ENCODE data around the gene PRICKLE1.
"Not testable (repeated sequence)": the region's sequence is repeated elsewhere in the genome, so short reads cannot be mapped to it uniquely, and the experiment has no call there.

The PRICKLE1 gene

GRCh38 chr12:42546709-42547108, 42.8 kb downstream of the PRICKLE1 start:
- Histone ChIP-seq H3K36me3 (ENCODE audit: insufficient read depth, low read length) (no peaks in the 10 kb centered on the region), H3K4me1 (ENCODE audit: insufficient read depth, low read length) (no peaks in the 10 kb centered on the region), H3K79me2 (ENCODE audit: insufficient read depth, low read length) (no peaks in the 10 kb centered on the region), H2AFZ (ENCODE audit: low read depth, low read length) (no peak overlapping the region), H3K27ac (ENCODE audit: low read length) (no peak overlapping the region), H3K4me2 (ENCODE audit: insufficient read depth, low read length) (no peak overlapping the region), H3K4me3 (ENCODE audit: low read depth in 1 of 2, low read length in 2 of 2) (no peak overlapping the region), H3K9ac (ENCODE audit: low read depth, low read length) (no peak overlapping the region), H3K9me3 (ENCODE audit: insufficient read depth, low read length, severe bottlenecking) (no peaks in the 10 kb centered on the region), H3K27me3 (ENCODE audit: insufficient read depth, low read length, poor library complexity) (no peaks in the 10 kb centered on the region), H4K20me1 (ENCODE audit: insufficient read depth, low read length) (no peaks in the 10 kb centered on the region)
- DNase-seq (no peak), ATAC-seq (ENCODE audit: insufficient read depth, low read depth) (no peak)
- TF ChIP-seq CTCF (IDR thresholded peaks at IDR 0.05; ENCODE audit: borderline replicate concordance, extremely low read depth, low read length, poor library complexity, severe bottlenecking), result no peak
- TF ChIP-seq EZH2 (IDR thresholded peaks at IDR 0.05; ENCODE audit: borderline replicate concordance, low read depth, low read length, severe bottlenecking), result no peak

DNA sequence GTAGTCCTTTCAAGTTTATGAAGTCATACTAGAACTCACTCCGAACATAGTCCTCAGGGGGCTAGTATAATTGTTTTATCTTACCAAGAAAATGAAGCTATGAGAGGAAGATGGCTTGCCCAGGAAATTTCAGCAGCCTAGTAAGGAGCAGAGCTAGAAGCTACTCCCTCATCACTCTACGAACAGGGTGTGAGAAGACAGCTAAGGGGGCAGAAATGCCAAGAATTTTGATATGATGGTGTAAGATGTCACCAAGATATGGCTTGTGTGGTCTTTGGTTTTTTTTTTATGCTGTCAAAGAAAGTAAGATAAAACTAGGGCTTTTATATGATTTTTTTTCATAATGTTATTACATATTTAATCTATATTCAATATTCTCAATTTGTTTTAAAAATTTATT, 47.6 kb downstream of the PRICKLE1 start:
- Histone ChIP-seq H2AFZ (ENCODE audit: low read depth, low read length) (no peak overlapping the region), H3K36me3 (ENCODE audit: insufficient read depth, low read length) (no peaks in the 10 kb centered on the region), H3K4me3 (ENCODE audit: low read depth in 1 of 2, low read length in 2 of 2) (no peak overlapping the region), H3K4me1 (ENCODE audit: insufficient read depth, low read length) (no peaks in the 10 kb centered on the region), H3K27me3 (ENCODE audit: insufficient read depth, low read length, poor library complexity) (no peaks in the 10 kb centered on the region), H3K4me2 (ENCODE audit: insufficient read depth, low read length) (no peak overlapping the region), H3K79me2 (ENCODE audit: insufficient read depth, low read length) (no peaks in the 10 kb centered on the region), H4K20me1 (ENCODE audit: insufficient read depth, low read length) (no peaks in the 10 kb centered on the region), H3K27ac (ENCODE audit: low read length) (no peak overlapping the region), H3K9ac (ENCODE audit: low read depth, low read length) (no peak overlapping the region), H3K9me3 (ENCODE audit: insufficient read depth, low read length, severe bottlenecking) (no peaks in the 10 kb centered on the region)
- ATAC-seq (ENCODE audit: insufficient read depth, low read depth), result no peak
- TF ChIP-seq EZH2 (IDR thresholded peaks at IDR 0.05; ENCODE audit: borderline replicate concordance, low read depth, low read length, severe bottlenecking) (no peak), CTCF (IDR thresholded peaks at IDR 0.05; ENCODE audit: borderline replicate concordance, extremely low read depth, low read length, poor library complexity, severe bottlenecking) (no peak)
- no peak for DNase-seq

DNA sequence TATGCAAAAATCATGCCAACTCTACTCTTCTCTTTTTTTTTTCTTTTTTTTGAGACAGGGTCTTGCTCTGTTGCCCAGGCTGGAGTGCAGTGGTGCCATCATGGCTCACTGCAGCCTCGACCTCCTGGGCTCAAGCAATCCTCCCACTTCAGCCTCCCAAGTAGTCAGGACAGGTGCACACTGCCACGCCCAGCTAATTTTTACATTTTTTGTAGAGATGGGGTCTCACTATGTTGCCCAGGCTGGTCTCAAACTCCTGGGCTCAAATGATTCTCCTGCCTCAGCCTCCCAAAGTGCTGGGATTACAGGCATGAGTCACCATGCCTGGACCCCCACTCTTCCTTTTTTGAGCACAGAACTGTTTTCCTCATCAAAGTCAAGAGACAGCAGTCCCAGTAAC, 48.2 kb downstream of the PRICKLE1 start:
- H3K4me1 ChIP-seq (ENCODE audit: insufficient read depth, low read length); H3K9ac ChIP-seq (ENCODE audit: low read depth, low read length); H3K27me3 ChIP-seq (ENCODE audit: insufficient read depth, low read length, poor library complexity); H3K27ac ChIP-seq (ENCODE audit: low read length); H3K9me3 ChIP-seq (ENCODE audit: insufficient read depth, low read length, severe bottlenecking); H3K36me3 ChIP-seq (ENCODE audit: insufficient read depth, low read length); H4K20me1 ChIP-seq (ENCODE audit: insufficient read depth, low read length); H3K4me2 ChIP-seq (ENCODE audit: insufficient read depth, low read length); ATAC-seq (ENCODE audit: insufficient read depth, low read depth); H3K4me3 ChIP-seq (ENCODE audit: low read depth in 1 of 2, low read length in 2 of 2); H3K79me2 ChIP-seq (ENCODE audit: insufficient read depth, low read length); DNase-seq; H2AFZ ChIP-seq (ENCODE audit: low read depth, low read length): not testable (repeated sequence)

- Histone ChIP-seq H3K9me3 (ENCODE audit: insufficient read depth, low read length, severe bottlenecking) (no peaks in the 10 kb centered on the region), H3K4me2 (ENCODE audit: insufficient read depth, low read length) (no peak overlapping the region), H3K27me3 (ENCODE audit: insufficient read depth, low read length, poor library complexity) (no peaks in the 10 kb centered on the region), H3K36me3 (ENCODE audit: insufficient read depth, low read length) (no peaks in the 10 kb centered on the region), H3K4me1 (ENCODE audit: insufficient read depth, low read length) (no peaks in the 10 kb centered on the region), H4K20me1 (ENCODE audit: insufficient read depth, low read length) (no peaks in the 10 kb centered on the region), H2AFZ (ENCODE audit: low read depth, low read length) (no peak overlapping the region), H3K79me2 (ENCODE audit: insufficient read depth, low read length) (no peaks in the 10 kb centered on the region), H3K9ac (ENCODE audit: low read depth, low read length) (no peak overlapping the region), H3K27ac (ENCODE audit: low read length) (no peak overlapping the region), H3K4me3 (ENCODE audit: low read depth in 1 of 2, low read length in 2 of 2) (no peak overlapping the region)
- TF ChIP-seq EZH2 (IDR thresholded peaks at IDR 0.05; ENCODE audit: borderline replicate concordance, low read depth, low read length, severe bottlenecking), result no peak
- no peak for TF ChIP-seq CTCF (IDR thresholded peaks at IDR 0.05; ENCODE audit: borderline replicate concordance, extremely low read depth, low read length, poor library complexity, severe bottlenecking)
- no peak for DNase-seq
- no peak for ATAC-seq (ENCODE audit: insufficient read depth, low read depth)
Measured at GRCh38 chr12:42539696-42540095, 49.9 kb downstream of the PRICKLE1 start.
